ENCODE data around the gene YWHAQ.

DNA sequence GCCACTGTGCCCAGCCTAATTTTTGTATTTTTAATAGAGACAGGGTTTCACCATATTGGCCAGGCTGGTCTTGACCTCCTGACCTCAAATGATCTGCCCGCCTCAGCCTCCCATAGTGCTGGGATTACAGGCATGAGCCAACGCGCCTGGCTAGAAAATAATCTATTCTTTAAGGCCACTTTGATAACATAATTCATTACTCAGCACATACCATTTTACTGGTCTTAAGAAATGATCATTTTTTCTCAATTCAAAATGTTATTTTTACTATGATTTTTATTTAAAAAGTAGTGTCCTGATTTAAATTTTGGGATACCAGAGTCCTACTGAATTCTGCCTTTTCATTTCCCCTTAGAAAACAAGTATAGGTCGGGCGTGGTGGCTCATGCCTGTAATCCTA is 48.2 kb downstream of the YWHAQ start:
- TF ChIP-seq, protein P1, sequence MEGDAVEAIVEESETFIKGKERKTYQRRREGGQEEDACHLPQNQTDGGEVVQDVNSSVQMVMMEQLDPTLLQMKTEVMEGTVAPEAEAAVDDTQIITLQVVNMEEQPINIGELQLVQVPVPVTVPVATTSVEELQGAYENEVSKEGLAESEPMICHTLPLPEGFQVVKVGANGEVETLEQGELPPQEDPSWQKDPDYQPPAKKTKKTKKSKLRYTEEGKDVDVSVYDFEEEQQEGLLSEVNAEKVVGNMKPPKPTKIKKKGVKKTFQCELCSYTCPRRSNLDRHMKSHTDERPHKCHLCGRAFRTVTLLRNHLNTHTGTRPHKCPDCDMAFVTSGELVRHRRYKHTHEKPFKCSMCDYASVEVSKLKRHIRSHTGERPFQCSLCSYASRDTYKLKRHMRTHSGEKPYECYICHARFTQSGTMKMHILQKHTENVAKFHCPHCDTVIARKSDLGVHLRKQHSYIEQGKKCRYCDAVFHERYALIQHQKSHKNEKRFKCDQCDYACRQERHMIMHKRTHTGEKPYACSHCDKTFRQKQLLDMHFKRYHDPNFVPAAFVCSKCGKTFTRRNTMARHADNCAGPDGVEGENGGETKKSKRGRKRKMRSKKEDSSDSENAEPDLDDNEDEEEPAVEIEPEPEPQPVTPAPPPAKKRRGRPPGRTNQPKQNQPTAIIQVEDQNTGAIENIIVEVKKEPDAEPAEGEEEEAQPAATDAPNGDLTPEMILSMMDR (IDR thresholded peaks at IDR 0.05) = no peak
- no peak for TF ChIP-seq POLR2AphosphoS5 (IDR thresholded peaks at IDR 0.05)
